Right lobe of liver (tissue), 4 donors: ENCODE measurements around the gene WDFY4.

Experiments used
- POLR2A ChIP-seq: fragments of 450-650 bp; IDR thresholded peaks from one replicate; pipeline ENCODE4 v1.6.1; 2017; ENCODE audit warnings: antibody characterized with exemption, mild to moderate bottlenecking
- TF ChIP-seq, protein P1 (sequence below), 4 donors: fragments of 200-600 bp in 3 of 4; fragments of 450-650 bp in 1 of 4; IDR thresholded peaks; one replicate each; pipeline versions ENCODE4 v1.5.1 to v1.8.0; 2016 to 2022; ENCODE audit warnings: antibody characterized with exemption in 4 of 4, mild to moderate bottlenecking in 2 of 4
- donor health status: DM: no; HTN: no; CAD: no.
- donor health status: DM: no; HTN: no; CAD: no.
- donor health status: DM: no; HTN: yes; CAD: no.

DNA sequence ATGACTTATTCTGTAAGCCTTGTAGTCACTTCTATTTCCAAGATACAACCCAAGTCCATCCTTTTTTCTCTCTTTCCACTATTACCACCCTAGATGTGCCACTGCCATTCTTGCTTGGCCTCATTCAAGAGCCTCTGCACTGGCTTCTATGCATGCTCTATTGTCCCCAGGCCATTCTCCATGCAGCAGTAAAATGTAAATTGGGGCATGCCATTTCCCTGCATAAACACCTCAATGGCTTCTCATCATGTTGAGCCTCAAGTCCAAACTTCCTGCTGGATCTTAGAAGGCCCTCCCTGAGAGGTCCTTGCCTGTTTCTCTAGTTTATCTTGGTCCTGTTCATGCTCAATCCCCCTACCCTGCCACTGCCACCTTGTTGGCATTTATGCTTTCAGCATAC lies 23.2 kb upstream of the WDFY4 start:
- TF ChIP-seq, protein P1, sequence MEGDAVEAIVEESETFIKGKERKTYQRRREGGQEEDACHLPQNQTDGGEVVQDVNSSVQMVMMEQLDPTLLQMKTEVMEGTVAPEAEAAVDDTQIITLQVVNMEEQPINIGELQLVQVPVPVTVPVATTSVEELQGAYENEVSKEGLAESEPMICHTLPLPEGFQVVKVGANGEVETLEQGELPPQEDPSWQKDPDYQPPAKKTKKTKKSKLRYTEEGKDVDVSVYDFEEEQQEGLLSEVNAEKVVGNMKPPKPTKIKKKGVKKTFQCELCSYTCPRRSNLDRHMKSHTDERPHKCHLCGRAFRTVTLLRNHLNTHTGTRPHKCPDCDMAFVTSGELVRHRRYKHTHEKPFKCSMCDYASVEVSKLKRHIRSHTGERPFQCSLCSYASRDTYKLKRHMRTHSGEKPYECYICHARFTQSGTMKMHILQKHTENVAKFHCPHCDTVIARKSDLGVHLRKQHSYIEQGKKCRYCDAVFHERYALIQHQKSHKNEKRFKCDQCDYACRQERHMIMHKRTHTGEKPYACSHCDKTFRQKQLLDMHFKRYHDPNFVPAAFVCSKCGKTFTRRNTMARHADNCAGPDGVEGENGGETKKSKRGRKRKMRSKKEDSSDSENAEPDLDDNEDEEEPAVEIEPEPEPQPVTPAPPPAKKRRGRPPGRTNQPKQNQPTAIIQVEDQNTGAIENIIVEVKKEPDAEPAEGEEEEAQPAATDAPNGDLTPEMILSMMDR (IDR thresholded peaks at IDR 0.05), result no peak
- TF ChIP-seq POLR2A, result no peak
